WI38 (cell line): ENCODE results near the gene ZSCAN18.
"Not testable (repeated sequence)": the region's sequence is repeated elsewhere in the genome, so short reads cannot be mapped to it uniquely, and the experiment has no call there.

Experiments used
- H3K4me3 ChIP-seq: 2 replicates; pipeline ENCODE4 v1.5.1; 2011; ENCODE audit warnings: low read depth, mild to moderate bottlenecking, control low read depth, low read length
- TF ChIP-seq, protein P1 (sequence below): IDR thresholded peaks from 2 replicates; pipeline ENCODE4 v1.5.1; 2012; ENCODE audit warnings: low read depth, mild to moderate bottlenecking, control low read depth, low read length

ZSCAN18 gene, protein sequence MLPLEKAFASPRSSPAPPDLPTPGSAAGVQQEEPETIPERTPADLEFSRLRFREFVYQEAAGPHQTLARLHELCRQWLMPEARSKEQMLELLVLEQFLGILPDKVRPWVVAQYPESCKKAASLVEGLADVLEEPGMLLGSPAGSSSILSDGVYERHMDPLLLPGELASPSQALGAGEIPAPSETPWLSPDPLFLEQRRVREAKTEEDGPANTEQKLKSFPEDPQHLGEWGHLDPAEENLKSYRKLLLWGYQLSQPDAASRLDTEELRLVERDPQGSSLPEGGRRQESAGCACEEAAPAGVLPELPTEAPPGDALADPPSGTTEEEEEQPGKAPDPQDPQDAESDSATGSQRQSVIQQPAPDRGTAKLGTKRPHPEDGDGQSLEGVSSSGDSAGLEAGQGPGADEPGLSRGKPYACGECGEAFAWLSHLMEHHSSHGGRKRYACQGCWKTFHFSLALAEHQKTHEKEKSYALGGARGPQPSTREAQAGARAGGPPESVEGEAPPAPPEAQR

DNA sequence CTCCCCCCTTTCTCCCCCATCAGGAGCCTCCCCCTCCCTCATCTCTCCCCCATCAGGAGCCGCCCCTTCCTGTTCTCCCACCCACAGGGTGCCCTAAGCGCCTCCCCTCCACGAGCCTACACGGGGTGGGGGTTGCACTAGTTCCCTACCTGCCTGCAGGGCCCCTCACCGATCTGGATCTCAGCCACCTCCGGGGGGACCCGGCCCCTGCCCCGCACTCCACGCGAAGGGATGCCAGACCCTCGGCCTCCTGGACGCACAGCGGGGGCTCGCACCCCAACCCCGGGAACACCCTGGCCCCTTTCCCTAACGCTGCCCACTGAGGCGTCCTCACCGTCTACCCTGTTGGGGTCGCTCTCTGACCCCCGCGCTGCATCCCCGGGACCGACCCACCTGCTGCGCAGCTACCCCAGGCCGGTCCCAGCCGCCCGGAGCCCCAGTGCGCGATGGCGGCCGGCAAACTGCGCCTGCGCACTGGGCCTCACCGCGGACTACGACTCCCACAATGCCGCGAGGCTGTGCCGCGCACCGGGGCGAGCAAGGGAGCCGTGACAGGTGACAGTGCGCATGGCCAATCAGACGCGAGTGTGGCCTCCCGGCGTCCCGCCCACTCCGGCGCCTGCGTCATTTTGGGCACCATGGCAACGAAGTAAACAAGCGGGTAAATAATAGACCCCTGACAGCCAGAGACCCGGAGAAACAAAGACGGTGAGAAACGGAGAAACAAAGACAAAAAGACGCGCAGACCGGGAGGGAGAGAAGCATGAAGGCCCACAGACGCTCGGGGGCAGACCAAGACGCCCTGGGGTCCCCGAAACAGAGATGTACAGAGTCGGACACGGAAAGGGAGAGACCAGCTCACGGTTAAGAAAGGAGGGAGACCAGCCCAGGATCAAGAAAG, at the start of gene ZSCAN18:
ZSCAN18 (minus strand) TSS at position 451 of the 901 bp plus-strand sequence. CDS start 7,964 bp downstream, outside the sequence.
- peak within 1 kb of the TSS; percentile 75 for H3K4me3 ChIP-seq
- TF ChIP-seq, protein P1, sequence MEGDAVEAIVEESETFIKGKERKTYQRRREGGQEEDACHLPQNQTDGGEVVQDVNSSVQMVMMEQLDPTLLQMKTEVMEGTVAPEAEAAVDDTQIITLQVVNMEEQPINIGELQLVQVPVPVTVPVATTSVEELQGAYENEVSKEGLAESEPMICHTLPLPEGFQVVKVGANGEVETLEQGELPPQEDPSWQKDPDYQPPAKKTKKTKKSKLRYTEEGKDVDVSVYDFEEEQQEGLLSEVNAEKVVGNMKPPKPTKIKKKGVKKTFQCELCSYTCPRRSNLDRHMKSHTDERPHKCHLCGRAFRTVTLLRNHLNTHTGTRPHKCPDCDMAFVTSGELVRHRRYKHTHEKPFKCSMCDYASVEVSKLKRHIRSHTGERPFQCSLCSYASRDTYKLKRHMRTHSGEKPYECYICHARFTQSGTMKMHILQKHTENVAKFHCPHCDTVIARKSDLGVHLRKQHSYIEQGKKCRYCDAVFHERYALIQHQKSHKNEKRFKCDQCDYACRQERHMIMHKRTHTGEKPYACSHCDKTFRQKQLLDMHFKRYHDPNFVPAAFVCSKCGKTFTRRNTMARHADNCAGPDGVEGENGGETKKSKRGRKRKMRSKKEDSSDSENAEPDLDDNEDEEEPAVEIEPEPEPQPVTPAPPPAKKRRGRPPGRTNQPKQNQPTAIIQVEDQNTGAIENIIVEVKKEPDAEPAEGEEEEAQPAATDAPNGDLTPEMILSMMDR, result no peak

DNA sequence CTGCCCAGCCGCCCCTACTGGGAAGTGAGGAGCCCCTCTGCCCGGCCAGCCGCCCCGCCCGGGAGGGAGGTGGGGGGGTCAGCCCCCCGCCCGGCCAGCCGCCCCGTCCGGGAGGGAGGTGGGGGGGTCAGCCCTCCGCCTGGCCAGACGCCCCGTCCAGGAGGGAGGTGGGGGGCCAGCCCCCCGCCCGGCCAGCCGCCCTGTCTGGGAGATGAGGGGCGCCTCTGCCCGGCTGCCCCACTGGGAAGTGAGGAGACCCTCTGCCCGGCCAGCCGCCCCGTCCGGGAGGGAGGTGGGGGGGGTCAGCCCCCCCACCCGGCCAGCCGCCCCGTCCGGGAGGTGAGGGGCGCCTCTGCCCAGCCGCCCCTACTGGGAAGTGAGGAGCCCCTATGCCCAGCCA, 49.4 kb upstream of the ZSCAN18 start:
- H3K4me3 ChIP-seq, result not testable (repeated sequence)

DNA sequence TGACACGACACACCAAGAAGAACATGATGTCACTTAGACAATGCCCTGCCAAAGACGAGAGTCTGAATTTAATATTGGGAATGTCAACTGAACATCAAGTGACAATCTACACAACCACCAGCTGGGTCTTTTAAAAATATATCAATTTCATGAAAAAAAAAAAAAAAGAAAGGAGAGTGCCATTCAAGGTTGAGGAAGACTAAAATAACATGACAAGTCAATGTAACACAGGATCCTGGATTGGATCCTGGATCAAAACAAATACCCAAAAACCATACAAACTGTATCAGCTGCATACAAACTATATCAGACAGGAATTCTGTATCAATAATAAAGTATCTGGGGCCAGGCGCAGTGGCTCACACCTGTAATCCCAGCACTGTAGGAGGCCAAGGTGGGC, 47.8 kb upstream of the ZSCAN18 start:
- TF ChIP-seq, protein P1, result no peak
- no peak overlapping the region for H3K4me3 ChIP-seq

DNA sequence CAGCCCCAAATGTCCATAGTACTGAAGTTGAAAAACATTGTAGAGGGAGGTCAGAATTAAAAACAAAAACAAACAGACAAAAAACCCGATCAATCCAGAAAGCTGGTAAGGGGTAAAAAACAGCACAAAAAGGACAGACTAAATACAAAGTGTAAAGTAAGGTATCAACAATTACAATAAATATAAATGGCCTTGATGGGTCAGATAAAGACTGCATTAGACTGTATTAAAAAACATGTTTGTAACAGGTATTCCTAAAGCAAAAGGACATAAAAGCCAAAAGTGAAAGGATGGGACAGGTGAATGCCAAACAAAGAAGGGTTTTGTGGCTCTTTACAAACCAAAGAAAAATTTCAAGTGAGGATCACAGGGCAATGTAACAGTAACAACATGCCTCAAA, 36.2 kb upstream of the ZSCAN18 start:
- no peak overlapping the region for H3K4me3 ChIP-seq
- TF ChIP-seq, protein P1, result no peak

DNA sequence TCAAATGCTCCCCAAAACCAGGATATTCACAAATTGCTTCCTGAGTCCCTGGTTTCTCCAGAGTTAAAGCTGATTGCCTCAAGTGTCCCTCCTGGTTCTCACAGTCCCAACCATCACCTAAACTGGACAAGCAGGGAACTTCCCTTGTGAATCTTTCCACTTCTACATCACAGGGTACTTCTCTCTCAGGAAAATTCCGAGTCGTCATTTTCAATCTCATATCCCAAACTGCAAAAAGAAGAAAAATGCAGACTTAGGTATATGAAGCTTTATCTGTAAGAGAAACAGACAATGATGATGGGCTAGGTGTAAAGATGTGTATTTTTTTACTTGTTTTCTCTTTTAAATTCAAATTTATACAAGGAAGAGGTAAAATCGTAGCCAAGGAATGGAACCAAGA, 31.3 kb upstream of the ZSCAN18 start:
- H3K4me3 ChIP-seq, result no peak overlapping the region
- TF ChIP-seq, protein P1, result no peak

DNA sequence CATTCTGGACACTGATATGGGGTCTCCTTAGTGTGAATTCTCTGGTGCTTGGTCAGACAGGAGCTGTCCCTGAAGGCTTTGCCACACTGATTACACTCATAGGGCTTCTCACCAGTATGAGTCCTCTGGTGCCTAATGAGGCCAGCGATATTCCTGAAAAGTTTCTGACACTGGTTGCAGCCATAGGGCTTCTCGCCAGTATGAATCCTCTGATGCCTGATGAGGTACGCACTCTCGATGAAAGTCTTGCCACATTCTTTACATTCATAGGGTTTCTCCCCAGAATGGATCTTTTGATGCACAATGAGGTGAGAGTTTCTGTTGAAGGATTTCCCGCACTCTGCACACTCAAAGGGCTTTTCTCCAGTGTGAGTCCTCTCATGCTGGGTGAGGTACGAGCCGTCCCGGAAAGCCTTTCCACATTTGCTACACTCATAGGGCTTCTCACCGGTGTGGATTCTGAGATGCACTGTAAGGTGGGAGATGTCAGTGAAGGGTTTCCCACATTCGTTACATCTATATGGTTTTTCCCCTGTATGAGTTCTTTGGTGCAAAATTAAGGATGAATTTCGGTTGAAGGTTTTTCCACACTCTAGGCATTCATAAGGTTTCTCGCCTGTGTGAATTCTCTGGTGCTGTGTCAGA, 30.1 kb upstream of the ZSCAN18 start:
- no peak overlapping the region for H3K4me3 ChIP-seq
- TF ChIP-seq, protein P1, result no peak

DNA sequence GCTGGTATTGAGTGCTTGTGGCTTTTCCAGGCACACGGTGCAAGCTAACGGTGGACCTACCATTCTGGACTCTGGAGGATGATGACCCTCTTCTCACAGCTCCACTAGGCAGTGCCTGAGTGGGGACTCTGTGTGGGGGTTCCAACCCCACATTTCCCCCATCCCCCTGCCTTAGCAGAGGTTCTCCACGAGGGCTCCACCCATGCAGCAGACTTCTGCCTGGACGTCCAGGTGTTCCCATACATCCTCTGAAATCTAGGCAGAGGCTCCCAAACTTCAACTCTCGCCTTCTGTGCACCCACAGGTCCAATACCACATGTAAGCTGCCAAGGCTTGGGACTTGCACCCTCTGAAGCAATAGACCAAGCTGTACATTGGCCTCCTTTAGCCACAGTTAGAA, 25.3 kb upstream of the ZSCAN18 start:
- H3K4me3 ChIP-seq, result no peak overlapping the region
- TF ChIP-seq, protein P1, result no peak
